Keratinocyte (primary cell): ENCODE results near the gene PADI1.

Experiments used
- EZH2 ChIP-seq: IDR thresholded peaks from one replicate; pipeline ENCODE4 v1.6.1; 2012; ENCODE audit warnings: inconsistent platforms, mild to moderate bottlenecking, low read length, moderate library complexity
- TF ChIP-seq, protein P1 (sequence below), 3 experiments: IDR thresholded peaks in 1 of 3; conservative IDR thresholded peaks in 1 of 3; optimal IDR thresholded peaks in 1 of 3; 2 replicates in 2 of 3; 3 replicates in 1 of 3; pipeline versions ENCODE3 to v1.5.1; 2011; ENCODE audit warnings: low read length in 3 of 3, mild to moderate bottlenecking in 3 of 3, moderate library complexity in 2 of 3, control low read depth in 1 of 3, inconsistent platforms in 1 of 3; ENCODE audit not compliant: insufficient read depth in 2 of 3; ENCODE audit errors: extremely low read depth in 1 of 3

DNA sequence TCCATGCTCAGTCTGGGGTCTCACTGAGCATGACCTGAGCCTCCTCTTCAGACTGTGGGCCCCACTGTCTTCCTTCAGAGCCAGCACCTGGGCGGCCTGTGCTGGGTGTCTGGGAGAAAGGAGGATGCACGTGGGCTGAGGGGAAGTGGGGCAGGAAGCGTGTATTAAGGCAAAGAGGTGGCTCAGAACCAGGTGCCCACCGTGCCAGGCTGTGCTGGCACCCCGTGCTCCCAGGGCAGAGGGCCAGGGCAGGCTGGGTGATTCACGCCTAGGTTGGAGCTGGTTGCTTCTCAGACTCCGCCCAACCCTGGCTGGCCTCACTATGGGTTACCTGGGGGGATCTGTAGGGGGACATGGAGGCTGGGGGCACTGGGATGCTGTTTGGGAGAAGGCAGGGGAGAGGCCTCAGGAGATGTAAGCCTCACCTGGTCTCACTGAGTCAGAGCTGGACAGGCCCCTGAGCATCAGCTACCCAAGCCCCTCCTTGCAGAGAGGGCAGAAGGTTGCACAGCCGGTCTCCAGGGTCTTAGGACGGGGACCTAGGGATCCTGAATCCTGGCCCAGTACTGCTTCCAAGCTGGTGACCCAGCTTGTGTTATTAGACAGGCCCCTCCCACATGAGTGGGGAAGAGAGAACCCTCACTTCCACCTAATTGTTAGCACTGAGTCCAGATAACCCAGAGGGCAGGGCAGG, 18.6 kb upstream of the PADI1 start:
- TF ChIP-seq, protein P1, sequence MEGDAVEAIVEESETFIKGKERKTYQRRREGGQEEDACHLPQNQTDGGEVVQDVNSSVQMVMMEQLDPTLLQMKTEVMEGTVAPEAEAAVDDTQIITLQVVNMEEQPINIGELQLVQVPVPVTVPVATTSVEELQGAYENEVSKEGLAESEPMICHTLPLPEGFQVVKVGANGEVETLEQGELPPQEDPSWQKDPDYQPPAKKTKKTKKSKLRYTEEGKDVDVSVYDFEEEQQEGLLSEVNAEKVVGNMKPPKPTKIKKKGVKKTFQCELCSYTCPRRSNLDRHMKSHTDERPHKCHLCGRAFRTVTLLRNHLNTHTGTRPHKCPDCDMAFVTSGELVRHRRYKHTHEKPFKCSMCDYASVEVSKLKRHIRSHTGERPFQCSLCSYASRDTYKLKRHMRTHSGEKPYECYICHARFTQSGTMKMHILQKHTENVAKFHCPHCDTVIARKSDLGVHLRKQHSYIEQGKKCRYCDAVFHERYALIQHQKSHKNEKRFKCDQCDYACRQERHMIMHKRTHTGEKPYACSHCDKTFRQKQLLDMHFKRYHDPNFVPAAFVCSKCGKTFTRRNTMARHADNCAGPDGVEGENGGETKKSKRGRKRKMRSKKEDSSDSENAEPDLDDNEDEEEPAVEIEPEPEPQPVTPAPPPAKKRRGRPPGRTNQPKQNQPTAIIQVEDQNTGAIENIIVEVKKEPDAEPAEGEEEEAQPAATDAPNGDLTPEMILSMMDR (optimal IDR thresholded peaks at IDR 0.05 in 1 of 3, IDR thresholded peaks at IDR 0.05 in 1 of 3, conservative IDR thresholded peaks at IDR 0.05 in 1 of 3; ENCODE audit: extremely low read depth in 1 of 3, insufficient read depth in 2 of 3, low read length in 3 of 3): no peak
- no peak for TF ChIP-seq EZH2
